Fibroblast of lung (primary cell): ENCODE measurements around the gene CHCHD6. TPM values are rescaled to one million over a fixed set of nuclear protein-coding genes. Genes with fewer than 3 reads are reported as not detected.

Experiments used
- DNase-seq, 2 donors: peaks; one replicate each; pipeline versions ENCODE4 v3.0.0 to v3.0.0-alpha.2; 2010; ENCODE audit warnings: low read depth in 2 of 2
- H2AFZ ChIP-seq: 2 replicates; pipeline ENCODE4 v1.5.1; 2012; ENCODE audit warnings: low read length, control low read depth, inconsistent platforms
- H3K27ac ChIP-seq: 2 replicates; pipeline ENCODE4 v1.5.1; 2011; ENCODE audit warnings: low read length, control low read depth; ENCODE audit not compliant: insufficient read depth
- H3K27me3 ChIP-seq: 2 replicates; pipeline ENCODE4 v1.5.1; 2011; ENCODE audit warnings: mild to moderate bottlenecking, low read length; ENCODE audit not compliant: control insufficient read depth, insufficient read depth
- H3K36me3 ChIP-seq: 2 replicates; pipeline ENCODE4 v1.5.1; 2011; ENCODE audit warnings: low read length; ENCODE audit not compliant: control insufficient read depth, insufficient read depth
- H3K4me1 ChIP-seq: 2 replicates; pipeline ENCODE4 v1.5.1; 2011; ENCODE audit warnings: low read length; ENCODE audit not compliant: control insufficient read depth, insufficient read depth; ENCODE audit errors: extremely low read depth
- H3K4me2 ChIP-seq: 2 replicates; pipeline ENCODE4 v1.5.1; 2011; ENCODE audit warnings: low read length, control low read depth; ENCODE audit not compliant: insufficient read depth; ENCODE audit errors: extremely low read depth
- H3K4me3 ChIP-seq, 4 experiments: fragments of 200-600 bp in 1 of 4; sonication (generic) in 1 of 4; replicated peaks in 1 of 4; 2 replicates each; pipeline ENCODE4 v1.5.1; 2011 to 2016; ENCODE audit warnings: low read length in 4 of 4, low read depth in 3 of 4, mild to moderate bottlenecking in 3 of 4, control low read depth in 2 of 4, inconsistent platforms in 1 of 4, mixed read lengths in 1 of 4; ENCODE audit not compliant: insufficient read depth in 1 of 4; ENCODE audit errors: control extremely low read depth in 1 of 4
- H3K79me2 ChIP-seq: 2 replicates; pipeline ENCODE4 v1.5.1; 2012; ENCODE audit warnings: mild to moderate bottlenecking, low read length, inconsistent platforms; ENCODE audit not compliant: control insufficient read depth, insufficient read depth
- H3K9ac ChIP-seq: 2 replicates; pipeline ENCODE4 v1.5.1; 2011; ENCODE audit warnings: mild to moderate bottlenecking, low read length, control low read depth; ENCODE audit not compliant: insufficient read depth
- H3K9me3 ChIP-seq: 2 replicates; pipeline ENCODE4 v1.5.1; 2012; ENCODE audit warnings: low read depth, low read length; ENCODE audit not compliant: control insufficient read depth, insufficient read depth
- H4K20me1 ChIP-seq: 2 replicates; pipeline ENCODE4 v1.5.1; 2011; ENCODE audit warnings: low read length; ENCODE audit not compliant: control insufficient read depth, insufficient read depth; ENCODE audit errors: extremely low read depth
- CTCF ChIP-seq, 2 donors: IDR thresholded peaks in 1 of 2; conservative IDR thresholded peaks in 1 of 2; 1 replicate in 1 of 2; 2 replicates in 1 of 2; pipeline ENCODE4 v1.5.1; 2011 to 2012; ENCODE audit warnings: low read length in 2 of 2, control low read depth in 1 of 2, inconsistent platforms in 1 of 2, low read depth in 1 of 2, mild to moderate bottlenecking in 1 of 2
- EZH2 ChIP-seq: IDR thresholded peaks from 2 replicates; pipeline ENCODE4 v1.5.1; 2012; ENCODE audit warnings: low read length, control low read depth, mild to moderate bottlenecking; ENCODE audit errors: missing control alignments
- polyA plus RNA-seq, 2 donors: library from polyadenylated mRNA; depleted of rRNA in 1 of 2; stranded (reverse) in 1 of 2; unstranded in 1 of 2; fragments of >200 nt; gene quantifications; 2 replicates each; pipeline ENCODE4 v1.2.1, GENCODE V29; 2011 to 2012; ENCODE audit warnings: missing spikeins in 1 of 2
- total RNA-seq: library from RNA; depleted of rRNA; stranded (reverse); fragments of >200 nt; gene quantifications from 2 replicates; pipeline ENCODE4 v1.2.1, GENCODE V29; 2014

Gene CHCHD6
- total and polyA plus RNA-seq, 2 donors (not counting 1 experiment from before 2014, with no cell fraction given): 9.5 to 11.1 TPM

- no peaks in the 10 kb centered on the region for H3K27me3 ChIP-seq
- no peak for DNase-seq
- H3K9me3 ChIP-seq: no peaks in the 10 kb centered on the region
- no peak overlapping the region for H2AFZ ChIP-seq
- H3K27ac ChIP-seq: no peak overlapping the region
- H3K9ac ChIP-seq: no peak overlapping the region
- TF ChIP-seq EZH2 (no peak), CTCF (conservative IDR thresholded peaks at IDR 0.05 in 1 of 2, IDR thresholded peaks at IDR 0.05 in 1 of 2; ENCODE audit: low read depth in 1 of 2, low read length in 2 of 2) (no peak)
- no peaks in the 10 kb centered on the region for H4K20me1 ChIP-seq
- no peaks in the 10 kb centered on the region for H3K36me3 ChIP-seq
- no peaks in the 10 kb centered on the region for H3K79me2 ChIP-seq
- no peaks in the 10 kb centered on the region for H3K4me1 ChIP-seq
- H3K4me3 ChIP-seq: no peak overlapping the region
- H3K4me2 ChIP-seq: no peak overlapping the region
Observed at GRCh38 chr3:126865736-126866135, 161.7 kb downstream of the CHCHD6 start.

GRCh38 chr3:126866175-126866759 is 162.2 kb downstream of the CHCHD6 start:
- H4K20me1 ChIP-seq: no peaks in the 10 kb centered on the region
- H2AFZ ChIP-seq: no peak overlapping the region
- H3K4me2 ChIP-seq: no peak overlapping the region
- H3K4me1 ChIP-seq: no peaks in the 10 kb centered on the region
- no peaks in the 10 kb centered on the region for H3K9me3 ChIP-seq
- H3K27me3 ChIP-seq: no peaks in the 10 kb centered on the region
- H3K9ac ChIP-seq: no peak overlapping the region
- no peaks in the 10 kb centered on the region for H3K79me2 ChIP-seq
- no peak for DNase-seq
- no peak overlapping the region for H3K27ac ChIP-seq
- no peaks in the 10 kb centered on the region for H3K36me3 ChIP-seq
- TF ChIP-seq EZH2 (no peak), CTCF (conservative IDR thresholded peaks at IDR 0.05 in 1 of 2, IDR thresholded peaks at IDR 0.05 in 1 of 2; ENCODE audit: low read depth in 1 of 2, low read length in 2 of 2) (no peak)
- H3K4me3 ChIP-seq: no peak overlapping the region

DNA sequence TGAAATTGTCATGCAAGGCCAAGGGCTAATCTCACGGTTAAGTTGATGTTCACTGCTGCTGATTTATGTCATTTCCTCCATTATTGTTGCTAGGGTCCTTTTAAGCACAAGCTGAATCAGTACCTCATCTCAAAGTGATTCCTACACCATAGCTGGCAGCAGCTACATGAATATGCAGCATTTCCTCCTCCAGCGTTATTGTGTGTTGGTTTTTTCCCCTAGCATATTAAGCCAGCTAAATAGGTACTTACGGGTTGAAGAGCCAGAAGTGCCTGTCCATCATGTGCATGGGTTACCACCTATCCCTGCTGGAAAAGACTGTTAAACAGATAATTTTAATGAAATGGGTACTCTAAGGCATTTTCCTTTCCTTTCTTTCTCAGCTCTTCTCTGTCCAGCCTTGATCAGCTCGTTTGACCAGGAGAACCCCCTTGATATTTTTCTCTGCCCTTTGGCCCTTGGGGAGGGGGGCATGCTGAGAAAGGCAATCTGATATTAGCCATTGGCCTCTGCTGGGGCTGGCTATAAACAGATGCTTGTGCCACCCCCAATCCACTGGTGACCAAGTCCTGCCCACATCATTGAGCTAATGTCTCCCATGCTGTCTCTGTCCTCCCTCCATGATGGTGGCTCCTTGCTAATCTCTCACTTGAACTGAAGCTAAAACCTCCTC is 163.3 kb downstream of the CHCHD6 start:
- no peak for DNase-seq
- no peak overlapping the region for H3K27ac ChIP-seq

More for the DNA sequence above, 163.3 kb downstream of the CHCHD6 start:
- H3K9ac ChIP-seq: no peak overlapping the region
- H3K4me3 ChIP-seq: no peak overlapping the region
- no peaks in the 10 kb centered on the region for H3K9me3 ChIP-seq
- no peaks in the 10 kb centered on the region for H3K36me3 ChIP-seq
- H3K27me3 ChIP-seq: no peaks in the 10 kb centered on the region
- no peak overlapping the region for H2AFZ ChIP-seq
- H4K20me1 ChIP-seq: no peaks in the 10 kb centered on the region
- no peaks in the 10 kb centered on the region for H3K4me1 ChIP-seq
- TF ChIP-seq EZH2 (no peak), CTCF (conservative IDR thresholded peaks at IDR 0.05 in 1 of 2, IDR thresholded peaks at IDR 0.05 in 1 of 2; ENCODE audit: low read depth in 1 of 2, low read length in 2 of 2) (no peak)
- H3K79me2 ChIP-seq: no peaks in the 10 kb centered on the region
- H3K4me2 ChIP-seq: no peak overlapping the region
